ENCODE measurements around the gene DEK.

DNA sequence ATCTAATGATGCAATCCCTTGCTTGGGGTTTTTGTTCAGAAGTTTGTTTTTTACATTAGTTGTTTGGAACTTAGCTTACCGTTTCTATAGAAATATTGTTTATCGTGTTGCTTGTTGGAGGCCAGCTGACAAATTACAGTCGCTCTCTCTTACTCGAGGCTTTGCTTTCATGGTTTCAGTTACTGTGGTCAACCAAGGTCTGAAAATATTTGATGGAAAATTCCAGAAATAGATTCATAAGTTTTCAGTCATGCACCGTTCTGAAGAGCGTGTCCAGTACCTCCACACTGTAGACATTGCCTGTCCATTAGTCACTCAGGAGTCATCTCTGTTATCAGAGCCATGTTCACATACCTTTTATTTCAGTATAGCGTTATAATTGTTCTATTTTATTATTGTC, 47.9 kb downstream of the DEK start:
- TF ChIP-seq SIN3A (IDR thresholded peaks at IDR 0.05; ENCODE audit: low read depth) (no peak), EZH2 (IDR thresholded peaks at IDR 0.05) (no peak), CTCF (IDR thresholded peaks at IDR 0.05 in 2 of 3, conservative IDR thresholded peaks at IDR 0.05 in 1 of 3; ENCODE audit: borderline replicate concordance in 1 of 3, insufficient read depth in 1 of 3, low read depth in 2 of 3, low read length in 2 of 3) (no peak), REST (IDR thresholded peaks at IDR 0.05; ENCODE audit: low read depth) (no peak), ZNF274 (IDR thresholded peaks at IDR 0.05; ENCODE audit: low read depth, low read length) (no peak)

Data from HCT116 (cell line).